ENCODE data around the gene ANKRD12. TPM values are rescaled to one million over a fixed set of nuclear protein-coding genes. Genes with fewer than 3 reads are reported as not detected.

Gene ANKRD12
- total RNA-seq, 1 donor from 2014 or later: 125 TPM

DNA sequence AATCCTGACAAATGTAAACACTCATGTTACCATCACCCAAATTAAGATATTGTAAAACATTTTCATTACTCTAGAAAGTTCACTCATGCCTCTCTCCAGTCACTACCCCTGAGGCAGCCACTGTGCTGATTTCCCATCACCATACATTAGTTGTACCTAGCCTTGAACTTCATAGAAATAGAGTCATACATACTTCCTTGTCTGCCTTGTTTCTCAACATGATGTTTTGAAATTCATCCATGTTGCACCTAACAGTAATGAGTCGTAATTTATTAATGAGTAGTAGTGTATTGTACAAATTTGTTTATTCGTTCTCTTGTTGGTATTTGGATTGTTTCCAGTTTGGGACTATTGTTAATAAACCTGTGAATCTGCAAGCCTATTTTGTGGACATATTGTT lies 149.0 kb downstream of the ANKRD12 start:
- TF ChIP-seq, protein P1, sequence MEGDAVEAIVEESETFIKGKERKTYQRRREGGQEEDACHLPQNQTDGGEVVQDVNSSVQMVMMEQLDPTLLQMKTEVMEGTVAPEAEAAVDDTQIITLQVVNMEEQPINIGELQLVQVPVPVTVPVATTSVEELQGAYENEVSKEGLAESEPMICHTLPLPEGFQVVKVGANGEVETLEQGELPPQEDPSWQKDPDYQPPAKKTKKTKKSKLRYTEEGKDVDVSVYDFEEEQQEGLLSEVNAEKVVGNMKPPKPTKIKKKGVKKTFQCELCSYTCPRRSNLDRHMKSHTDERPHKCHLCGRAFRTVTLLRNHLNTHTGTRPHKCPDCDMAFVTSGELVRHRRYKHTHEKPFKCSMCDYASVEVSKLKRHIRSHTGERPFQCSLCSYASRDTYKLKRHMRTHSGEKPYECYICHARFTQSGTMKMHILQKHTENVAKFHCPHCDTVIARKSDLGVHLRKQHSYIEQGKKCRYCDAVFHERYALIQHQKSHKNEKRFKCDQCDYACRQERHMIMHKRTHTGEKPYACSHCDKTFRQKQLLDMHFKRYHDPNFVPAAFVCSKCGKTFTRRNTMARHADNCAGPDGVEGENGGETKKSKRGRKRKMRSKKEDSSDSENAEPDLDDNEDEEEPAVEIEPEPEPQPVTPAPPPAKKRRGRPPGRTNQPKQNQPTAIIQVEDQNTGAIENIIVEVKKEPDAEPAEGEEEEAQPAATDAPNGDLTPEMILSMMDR (IDR thresholded peaks at IDR 0.05): no peak
- intact Hi-C loops (cut with micrococcal nuclease): no loop called here
- Mint-ChIP-seq H3K9me3 (peaks cover 7% of the 10 kb centered on the region), H3K4me3 (no peak overlapping the region), H3K4me1 (no peaks in the 10 kb centered on the region), H3K27ac (peak overlapping the region; percentile 8), H3K36me3 (ENCODE audit: low read depth) (peaks cover 28% of the 10 kb centered on the region), H3K27me3 (no peaks in the 10 kb centered on the region)
- ChIA-PET CTCF (no interaction called here), POLR2A (no interaction called here)
- ATAC-seq (ENCODE audit: low read depth): no peak
- no peak for DNase-seq

DNA sequence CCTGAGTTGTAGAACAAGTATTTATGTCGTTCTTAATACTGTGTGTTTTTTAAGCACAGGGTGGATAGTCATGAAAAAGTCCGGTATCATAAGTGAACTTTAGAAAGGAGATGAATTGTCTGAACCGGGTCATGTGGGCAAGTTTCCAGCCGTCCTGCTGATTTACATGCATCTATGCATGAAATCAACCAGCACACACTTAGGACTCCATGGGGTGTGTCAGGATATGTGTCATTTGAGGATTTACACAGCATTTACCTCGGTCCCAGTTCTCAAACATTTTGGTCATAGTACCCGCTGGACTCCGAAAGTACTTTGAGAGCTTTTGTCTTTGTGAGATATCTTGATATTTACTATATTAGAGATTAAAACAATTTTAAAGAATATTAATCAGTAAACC lies 150.5 kb downstream of the ANKRD12 start:
- ChIA-PET CTCF (no interaction called here), POLR2A (no interaction called here)
- DNase-seq: no peak
- intact Hi-C loops (cut with micrococcal nuclease): no loop called here
- peaks cover 13% of the 10 kb centered on the region for H3K9me3 Mint-ChIP-seq
- ATAC-seq (ENCODE audit: low read depth): no peak
- peaks cover 18% of the 10 kb centered on the region for H3K36me3 Mint-ChIP-seq (ENCODE audit: low read depth)
- no peak overlapping the region for H3K4me3 Mint-ChIP-seq
- no peaks in the 10 kb centered on the region for H3K4me1 Mint-ChIP-seq
- H3K27ac Mint-ChIP-seq: no peak overlapping the region
- no peaks in the 10 kb centered on the region for H3K27me3 Mint-ChIP-seq
- TF ChIP-seq, protein P1 (IDR thresholded peaks at IDR 0.05): no peak

DNA sequence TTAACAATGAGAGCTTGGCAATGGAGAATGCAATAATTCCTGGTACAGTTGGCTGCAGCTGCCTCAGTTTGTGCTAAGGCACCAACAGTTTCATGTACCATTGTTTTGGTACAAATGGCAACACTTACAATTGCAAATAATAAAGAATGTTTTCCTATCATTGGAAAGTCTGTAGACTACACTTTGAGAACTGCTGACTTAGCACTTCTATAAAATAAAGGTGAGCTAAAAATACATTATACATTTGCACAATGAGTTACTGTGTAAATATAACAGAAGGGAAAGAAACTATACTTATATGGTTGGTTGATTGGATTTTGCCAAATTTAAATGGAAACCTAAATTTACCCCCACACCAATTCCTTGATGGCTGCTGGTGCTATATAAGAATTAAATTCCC lies 153.1 kb downstream of the ANKRD12 start:
- TF ChIP-seq, protein P1 (IDR thresholded peaks at IDR 0.05): no peak
- ChIA-PET POLR2A (no interaction called here), CTCF (no interaction called here)
- no peak for DNase-seq
- ATAC-seq (ENCODE audit: low read depth): no peak
- H3K4me1 Mint-ChIP-seq: no peaks in the 10 kb centered on the region
- intact Hi-C loops (cut with micrococcal nuclease): no loop called here
- H3K27ac Mint-ChIP-seq: no peak overlapping the region
- H3K27me3 Mint-ChIP-seq: no peaks in the 10 kb centered on the region
- H3K4me3 Mint-ChIP-seq: no peak overlapping the region
- H3K9me3 Mint-ChIP-seq: peaks cover 30% of the 10 kb centered on the region
- H3K36me3 Mint-ChIP-seq (ENCODE audit: low read depth): peaks cover 5% of the 10 kb centered on the region

DNA sequence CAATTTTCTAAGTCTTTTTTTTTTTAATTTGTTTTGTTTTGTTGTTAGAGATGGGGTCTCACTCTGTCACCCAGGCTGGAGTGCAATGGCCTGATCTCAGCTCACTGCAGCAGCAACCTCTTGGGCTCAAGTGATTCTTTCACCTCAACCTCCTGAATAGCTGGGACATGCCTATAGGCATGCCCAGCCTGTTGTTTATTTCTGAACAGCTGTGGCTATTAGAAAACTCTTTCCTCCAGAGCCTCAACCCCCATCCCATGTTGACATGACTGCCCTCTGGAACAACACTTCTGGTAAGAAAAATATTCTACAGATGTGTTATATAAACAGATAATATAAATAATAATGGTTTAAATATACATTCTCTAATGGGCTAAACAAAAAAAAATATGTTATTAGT lies 153.6 kb downstream of the ANKRD12 start:
- POLR2A ChIA-PET: no interaction called here
- ATAC-seq (ENCODE audit: low read depth) (no peak), DNase-seq (no peak)
- H3K27ac Mint-ChIP-seq: no peak overlapping the region
- CTCF ChIA-PET: no interaction called here
- TF ChIP-seq, protein P1 (IDR thresholded peaks at IDR 0.05): no peak
- H3K36me3 Mint-ChIP-seq (ENCODE audit: low read depth): peaks cover 5% of the 10 kb centered on the region
- H3K4me1 Mint-ChIP-seq: no peaks in the 10 kb centered on the region
- H3K9me3 Mint-ChIP-seq: peaks cover 30% of the 10 kb centered on the region
- intact Hi-C loops (cut with micrococcal nuclease): no loop called here
- H3K4me3 Mint-ChIP-seq: no peak overlapping the region
- H3K27me3 Mint-ChIP-seq: no peaks in the 10 kb centered on the region

DNA sequence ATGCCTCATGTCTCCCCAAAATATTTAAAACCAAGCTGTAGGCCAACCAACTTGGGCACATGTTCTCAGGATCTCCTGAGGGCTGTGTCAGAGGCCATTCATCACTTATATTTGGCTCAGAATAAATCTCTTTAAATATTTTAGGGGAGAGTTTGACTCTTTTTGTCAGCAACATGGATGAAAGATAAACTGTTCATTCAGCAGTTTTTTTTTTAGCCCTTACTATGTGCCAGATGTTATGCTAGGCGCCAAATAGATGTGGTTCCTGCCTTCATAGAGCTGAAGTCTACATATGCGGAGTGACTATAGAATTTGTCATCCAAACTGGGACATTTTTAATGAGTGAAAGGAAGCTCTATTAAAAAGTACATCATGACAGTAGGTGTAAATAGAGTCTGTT lies 155.5 kb downstream of the ANKRD12 start:
- Mint-ChIP-seq H3K4me1 (no peaks in the 10 kb centered on the region), H3K27ac (no peak overlapping the region), H3K9me3 (peaks cover 27% of the 10 kb centered on the region), H3K36me3 (ENCODE audit: low read depth) (no peaks in the 10 kb centered on the region), H3K4me3 (no peak overlapping the region), H3K27me3 (no peaks in the 10 kb centered on the region)
- ATAC-seq (ENCODE audit: low read depth) (no peak), DNase-seq (no peak)
- intact Hi-C loops (cut with micrococcal nuclease): no loop called here
- CTCF ChIA-PET: no interaction called here
- TF ChIP-seq, protein P1 (IDR thresholded peaks at IDR 0.05): no peak
- POLR2A ChIA-PET: interaction anchor here (0.6 kb wide), 1 partner anchor 691 kb away, joined by 9 read pairs; no protein-coding TSS in a partner anchor

All from activated B cell treated with CpG ODN at 0.5 μM for 24 hours (primary cell).